Astrocyte (in vitro differentiated cells and primary cell): ENCODE results near the gene VAMP7. TPM values are rescaled to one million over a fixed set of nuclear protein-coding genes. Genes with fewer than 3 reads are reported as not detected.

Experiments
- DNase-seq: peaks from one replicate; pipeline ENCODE4 v3.0.0-alpha.2; 2010; ENCODE audit warnings: low read depth
- FAIRE-seq: peaks from 2 replicates; lab custom pipeline; 2011; peaks lifted over from hg19 to GRCh38; lab: Jason Lieb, UNC
- H2AFZ ChIP-seq: 2 replicates; pipeline ENCODE4 v1.6.0; 2012; ENCODE audit warnings: low read depth, low read length, inconsistent platforms
- H3K27ac ChIP-seq: 2 replicates; pipeline ENCODE4 v1.5.1; 2011; ENCODE audit warnings: low read depth, low read length, inconsistent platforms
- H3K27me3 ChIP-seq: 2 replicates; pipeline ENCODE4 v1.6.0; 2011; ENCODE audit warnings: low read length, inconsistent platforms; ENCODE audit not compliant: insufficient read depth
- H3K36me3 ChIP-seq: 2 replicates; pipeline ENCODE4 v1.5.1; 2011; ENCODE audit warnings: low read length, inconsistent platforms; ENCODE audit not compliant: insufficient read depth
- H3K4me1 ChIP-seq: 2 replicates; pipeline ENCODE4 v1.5.1; 2011; ENCODE audit warnings: low read length, inconsistent platforms; ENCODE audit not compliant: insufficient read depth
- H3K4me2 ChIP-seq: 2 replicates; pipeline ENCODE4 v1.6.0; 2012; ENCODE audit warnings: low read length, inconsistent platforms
- H3K4me3 ChIP-seq: 2 replicates; pipeline ENCODE4 v1.5.1; 2011; ENCODE audit warnings: low read depth, mild to moderate bottlenecking, low read length, inconsistent platforms; ENCODE audit not compliant: insufficient read depth
- H3K79me2 ChIP-seq: 2 replicates; pipeline ENCODE4 v1.6.0; 2012; ENCODE audit warnings: mild to moderate bottlenecking, low read length, inconsistent platforms; ENCODE audit not compliant: insufficient read depth
- H3K9ac ChIP-seq: 2 replicates; pipeline ENCODE4 v1.6.0; 2012; ENCODE audit warnings: mild to moderate bottlenecking, low read length, inconsistent platforms
- H3K9me3 ChIP-seq: 2 replicates; pipeline ENCODE4 v1.5.1; 2012; ENCODE audit warnings: low read depth, mild to moderate bottlenecking, low read length, inconsistent platforms; ENCODE audit not compliant: insufficient read depth
- H4K20me1 ChIP-seq: 2 replicates; pipeline ENCODE4 v1.6.0; 2012; ENCODE audit warnings: low read length, inconsistent platforms; ENCODE audit not compliant: insufficient read depth
- H3K27ac Mint-ChIP-seq: one replicate; pipeline ENCODE4 v1.8.0; 2021; ENCODE audit warnings: mild to moderate bottlenecking, mixed read lengths; ENCODE audit not compliant: unreplicated experiment
- H3K27me3 Mint-ChIP-seq: one replicate; pipeline ENCODE4 v1.8.0; 2021; ENCODE audit warnings: low read depth, mixed read lengths; ENCODE audit not compliant: unreplicated experiment
- H3K36me3 Mint-ChIP-seq: one replicate; pipeline ENCODE4 v1.8.0; 2021; ENCODE audit warnings: low read depth, mixed read lengths; ENCODE audit not compliant: unreplicated experiment
- H3K4me1 Mint-ChIP-seq: one replicate; pipeline ENCODE4 v1.8.0; 2021; ENCODE audit warnings: low read depth, mixed read lengths; ENCODE audit not compliant: unreplicated experiment
- H3K4me3 Mint-ChIP-seq: one replicate; pipeline ENCODE4 v1.8.0; 2021; ENCODE audit warnings: mild to moderate bottlenecking, moderate library complexity, mixed read lengths; ENCODE audit not compliant: unreplicated experiment
- H3K9me3 Mint-ChIP-seq: one replicate; pipeline ENCODE4 v1.8.0; 2021; ENCODE audit warnings: mild to moderate bottlenecking, mixed read lengths; ENCODE audit not compliant: unreplicated experiment
- EZH2 ChIP-seq: IDR thresholded peaks from 2 replicates; pipeline ENCODE4 v1.6.1; 2012; ENCODE audit warnings: mild to moderate bottlenecking, low read length, inconsistent platforms; ENCODE audit not compliant: insufficient read depth
- total RNA-seq: library from RNA; stranded (reverse); gene quantifications from 2 replicates; pipeline ENCODE4 v1.2.1, GENCODE V29; 2021
- TF ChIP-seq, protein P1 (sequence below): IDR thresholded peaks from 2 replicates; pipeline ENCODE4 v1.5.1; 2011; ENCODE audit warnings: low read depth, mild to moderate bottlenecking, inconsistent platforms, low read length, moderate library complexity; ENCODE audit not compliant: insufficient read depth

VAMP7 gene
- total RNA-seq, 1 donor from 2014 or later: 49.0 TPM

DNA sequence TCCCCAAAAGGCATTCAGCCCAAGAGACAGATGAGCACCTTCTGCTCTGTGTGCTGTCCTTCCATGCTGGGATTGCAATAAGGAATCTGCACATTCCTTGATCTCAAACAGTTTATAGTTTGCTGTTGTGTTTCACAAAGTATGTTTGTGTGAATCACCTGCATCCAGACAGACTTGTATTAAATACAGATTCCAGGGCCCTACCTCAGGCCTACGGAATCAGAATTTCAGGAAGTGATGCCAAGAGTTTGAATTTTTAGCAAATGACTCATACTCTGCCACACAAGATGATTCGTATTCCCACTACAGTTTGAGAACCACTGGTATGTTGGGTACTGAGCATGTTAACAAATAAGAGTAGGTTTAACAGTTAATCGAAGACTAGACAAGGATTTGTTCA is 7.0 kb downstream of the VAMP7 start:
- H3K27me3 ChIP-seq: no peaks in the 10 kb centered on the region
- Mint-ChIP-seq H3K4me3 (no peak overlapping the region), H3K4me1 (peaks cover 8% of the 10 kb centered on the region), H3K27ac (peak overlapping the region; percentile 95), H3K36me3 (peaks cover 9% of the 10 kb centered on the region), H3K9me3 (no peaks in the 10 kb centered on the region), H3K27me3 (no peaks in the 10 kb centered on the region)
- H3K36me3 ChIP-seq: peaks cover 3% of the 10 kb centered on the region
- no peak overlapping the region for H2AFZ ChIP-seq
- H3K4me1 ChIP-seq: peaks cover 3% of the 10 kb centered on the region
- DNase-seq (peak; percentile 75), FAIRE-seq (peak; percentile 23)
- TF ChIP-seq, protein P1, sequence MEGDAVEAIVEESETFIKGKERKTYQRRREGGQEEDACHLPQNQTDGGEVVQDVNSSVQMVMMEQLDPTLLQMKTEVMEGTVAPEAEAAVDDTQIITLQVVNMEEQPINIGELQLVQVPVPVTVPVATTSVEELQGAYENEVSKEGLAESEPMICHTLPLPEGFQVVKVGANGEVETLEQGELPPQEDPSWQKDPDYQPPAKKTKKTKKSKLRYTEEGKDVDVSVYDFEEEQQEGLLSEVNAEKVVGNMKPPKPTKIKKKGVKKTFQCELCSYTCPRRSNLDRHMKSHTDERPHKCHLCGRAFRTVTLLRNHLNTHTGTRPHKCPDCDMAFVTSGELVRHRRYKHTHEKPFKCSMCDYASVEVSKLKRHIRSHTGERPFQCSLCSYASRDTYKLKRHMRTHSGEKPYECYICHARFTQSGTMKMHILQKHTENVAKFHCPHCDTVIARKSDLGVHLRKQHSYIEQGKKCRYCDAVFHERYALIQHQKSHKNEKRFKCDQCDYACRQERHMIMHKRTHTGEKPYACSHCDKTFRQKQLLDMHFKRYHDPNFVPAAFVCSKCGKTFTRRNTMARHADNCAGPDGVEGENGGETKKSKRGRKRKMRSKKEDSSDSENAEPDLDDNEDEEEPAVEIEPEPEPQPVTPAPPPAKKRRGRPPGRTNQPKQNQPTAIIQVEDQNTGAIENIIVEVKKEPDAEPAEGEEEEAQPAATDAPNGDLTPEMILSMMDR: no peak
- TF ChIP-seq EZH2: no peak
- peak overlapping the region; percentile 35 for H3K27ac ChIP-seq
- no peak overlapping the region for H3K4me3 ChIP-seq
- H3K79me2 ChIP-seq: peaks cover 4% of the 10 kb centered on the region
- no peak overlapping the region for H3K9ac ChIP-seq
- no peaks in the 10 kb centered on the region for H3K9me3 ChIP-seq
- peak overlapping the region; percentile 56 for H3K4me2 ChIP-seq
- no peaks in the 10 kb centered on the region for H4K20me1 ChIP-seq

DNA sequence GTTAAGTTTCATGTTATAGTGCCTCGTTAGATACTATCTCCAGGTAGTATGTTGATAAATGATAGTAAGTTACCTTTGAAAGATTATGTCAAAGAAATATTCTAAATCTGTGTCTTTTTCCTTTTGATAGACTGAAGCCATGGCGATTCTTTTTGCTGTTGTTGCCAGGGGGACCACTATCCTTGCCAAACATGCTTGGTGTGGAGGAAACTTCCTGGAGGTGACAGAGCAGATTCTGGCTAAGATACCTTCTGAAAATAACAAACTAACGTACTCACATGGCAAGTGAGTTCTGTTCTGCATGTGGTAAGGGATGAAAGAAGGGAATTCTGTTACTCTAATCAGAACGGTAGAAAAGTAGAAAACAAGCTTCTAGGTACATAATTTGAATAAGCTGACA is 8.2 kb downstream of the VAMP7 start:
- no peaks in the 10 kb centered on the region for H3K9me3 ChIP-seq
- H3K4me1 Mint-ChIP-seq: peaks cover 8% of the 10 kb centered on the region
- no peak overlapping the region for H3K27ac ChIP-seq
- H3K9me3 Mint-ChIP-seq: no peaks in the 10 kb centered on the region
- DNase-seq (no peak), FAIRE-seq (no peak)
- peaks cover 3% of the 10 kb centered on the region for H3K36me3 ChIP-seq
- H3K27ac Mint-ChIP-seq: peak overlapping the region; percentile 95
- no peaks in the 10 kb centered on the region for H3K79me2 ChIP-seq
- no peaks in the 10 kb centered on the region for H4K20me1 ChIP-seq
- H3K4me2 ChIP-seq: no peak overlapping the region
- TF ChIP-seq, protein P1: no peak
- TF ChIP-seq EZH2: no peak
- no peak overlapping the region for H3K9ac ChIP-seq
- no peaks in the 10 kb centered on the region for H3K27me3 Mint-ChIP-seq
- no peak overlapping the region for H3K4me3 ChIP-seq
- no peak overlapping the region for H2AFZ ChIP-seq
- peaks cover 3% of the 10 kb centered on the region for H3K4me1 ChIP-seq
- peaks cover 13% of the 10 kb centered on the region for H3K36me3 Mint-ChIP-seq
- no peaks in the 10 kb centered on the region for H3K27me3 ChIP-seq
- peak overlapping the region; percentile 21 for H3K4me3 Mint-ChIP-seq

DNA sequence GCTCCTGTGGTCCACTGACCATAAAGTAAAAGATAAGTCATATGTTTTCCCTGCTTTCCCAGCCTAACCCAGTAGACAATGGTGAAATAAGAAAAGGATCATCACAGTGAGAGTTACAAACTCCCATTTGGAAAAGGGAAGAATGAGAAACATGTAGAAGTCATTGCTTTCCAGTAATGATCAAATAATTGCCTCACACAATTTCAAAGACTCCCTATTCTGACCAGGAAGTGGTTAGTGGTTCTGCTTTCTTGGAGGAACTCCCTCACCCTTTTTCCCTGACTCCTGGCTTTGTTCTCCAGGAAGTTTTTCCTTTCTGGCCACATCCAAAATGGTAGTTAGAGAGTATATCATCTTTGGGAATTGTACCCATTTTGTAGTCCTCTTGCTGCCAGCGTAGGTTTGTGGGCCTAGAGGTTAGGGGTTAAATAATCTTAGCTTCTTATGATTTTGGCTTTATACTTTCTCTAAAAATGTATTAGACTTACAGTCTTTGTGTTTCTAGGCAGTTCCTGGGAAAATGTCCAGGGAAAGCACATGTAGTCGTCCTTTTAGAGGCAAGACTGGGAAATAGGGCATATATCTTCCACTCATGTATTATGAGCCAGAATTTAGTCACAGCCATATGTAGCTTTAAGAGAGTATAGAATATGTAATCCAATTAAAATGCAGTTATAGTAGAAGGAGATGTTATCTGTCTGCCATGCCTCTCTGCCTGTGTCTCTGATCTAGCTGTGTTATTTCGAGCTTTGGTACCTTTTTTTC is 10.5 kb downstream of the VAMP7 start:
- no peak overlapping the region for H3K9ac ChIP-seq

More for the DNA sequence above, 10.5 kb downstream of the VAMP7 start:
- Histone ChIP-seq H3K79me2 (no peaks in the 10 kb centered on the region), H3K4me3 (no peak overlapping the region), H3K36me3 (peaks cover 3% of the 10 kb centered on the region), H3K9me3 (no peaks in the 10 kb centered on the region), H3K4me2 (no peak overlapping the region), H4K20me1 (no peaks in the 10 kb centered on the region), H3K4me1 (peaks cover 3% of the 10 kb centered on the region), H3K27ac (no peak overlapping the region), H2AFZ (no peak overlapping the region), H3K27me3 (no peaks in the 10 kb centered on the region)
- H3K4me3 Mint-ChIP-seq: no peak overlapping the region
- FAIRE-seq (no peak), DNase-seq (no peak)
- no peaks in the 10 kb centered on the region for H3K9me3 Mint-ChIP-seq
- H3K27me3 Mint-ChIP-seq: no peaks in the 10 kb centered on the region
- peaks cover 13% of the 10 kb centered on the region for H3K36me3 Mint-ChIP-seq
- TF ChIP-seq, protein P1: no peak
- TF ChIP-seq EZH2: no peak
- H3K4me1 Mint-ChIP-seq: peaks cover 8% of the 10 kb centered on the region
- H3K27ac Mint-ChIP-seq: no peak overlapping the region
